Right lobe of liver (tissue), 4 donors: ENCODE measurements around the gene TRIM66.

Source experiments
- CTCF ChIP-seq, 4 donors: fragments of 200-600 bp in 3 of 4; fragments of 450-650 bp in 1 of 4; IDR thresholded peaks; one replicate each; pipeline versions ENCODE4 v1.5.1 to v1.8.0; 2016 to 2022; ENCODE audit warnings: antibody characterized with exemption in 4 of 4, mild to moderate bottlenecking in 2 of 4
- POLR2A ChIP-seq: fragments of 450-650 bp; IDR thresholded peaks from one replicate; pipeline ENCODE4 v1.6.1; 2017; ENCODE audit warnings: antibody characterized with exemption, mild to moderate bottlenecking
- donor health status: DM: no; HTN: no; CAD: no.
- donor health status: DM: no; HTN: no; CAD: no.
- donor health status: DM: no; HTN: yes; CAD: no.

DNA sequence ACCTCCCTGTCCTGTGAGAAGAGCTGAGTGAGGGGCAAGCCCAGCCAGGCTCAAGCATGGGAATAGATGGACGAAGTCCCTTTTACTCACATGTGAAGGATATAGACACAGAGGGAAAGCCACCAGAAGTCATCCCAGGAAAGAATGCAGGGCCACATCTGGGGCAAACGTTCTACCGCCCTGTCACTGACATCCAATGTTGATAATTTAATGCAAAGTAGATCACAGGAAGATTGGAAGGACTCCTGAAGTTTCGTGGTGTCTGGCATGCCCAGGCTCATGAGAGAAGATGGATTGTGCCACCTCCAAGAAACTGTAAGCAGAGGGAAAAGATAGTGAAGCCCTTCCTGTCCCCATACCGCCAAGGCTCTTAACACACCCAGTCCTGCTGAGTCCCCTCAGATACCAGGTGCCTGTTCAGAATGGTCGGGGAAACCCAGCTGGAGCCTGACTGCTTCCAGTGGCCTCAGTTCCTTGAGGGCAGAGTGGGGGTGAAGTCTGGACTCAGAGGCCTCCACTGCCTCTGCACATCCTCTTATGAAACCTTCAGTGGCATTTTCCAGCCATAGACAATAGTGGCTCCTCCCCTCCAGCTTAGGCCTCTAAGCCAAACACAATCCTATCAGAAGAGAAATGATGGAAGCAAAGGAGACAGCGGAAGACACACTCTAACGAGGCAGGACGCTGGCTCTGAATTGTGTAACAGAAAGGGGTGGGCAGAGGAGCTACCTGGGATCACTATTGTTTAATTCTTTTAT, 80.9 kb downstream of the TRIM66 start:
- TF ChIP-seq CTCF (IDR thresholded peaks at IDR 0.05) = no peak
- no peak for TF ChIP-seq POLR2A
